HG02938 (cell line): ENCODE data around the gene IFRD2.

ENCODE experiments used
- ATAC-seq: cut with Tn5 transposase; IDR thresholded peaks from one replicate; pipeline ENCODE4 v1.9.1; 2021; ENCODE audit warnings: mild to moderate bottlenecking, moderate library complexity; ENCODE audit not compliant: unreplicated experiment

Gene IFRD2, protein sequence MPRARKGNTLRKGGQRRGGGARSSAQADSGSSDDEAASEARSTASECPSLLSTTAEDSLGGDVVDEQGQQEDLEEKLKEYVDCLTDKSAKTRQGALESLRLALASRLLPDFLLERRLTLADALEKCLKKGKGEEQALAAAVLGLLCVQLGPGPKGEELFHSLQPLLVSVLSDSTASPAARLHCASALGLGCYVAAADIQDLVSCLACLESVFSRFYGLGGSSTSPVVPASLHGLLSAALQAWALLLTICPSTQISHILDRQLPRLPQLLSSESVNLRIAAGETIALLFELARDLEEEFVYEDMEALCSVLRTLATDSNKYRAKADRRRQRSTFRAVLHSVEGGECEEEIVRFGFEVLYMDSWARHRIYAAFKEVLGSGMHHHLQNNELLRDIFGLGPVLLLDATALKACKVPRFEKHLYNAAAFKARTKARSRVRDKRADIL

DNA sequence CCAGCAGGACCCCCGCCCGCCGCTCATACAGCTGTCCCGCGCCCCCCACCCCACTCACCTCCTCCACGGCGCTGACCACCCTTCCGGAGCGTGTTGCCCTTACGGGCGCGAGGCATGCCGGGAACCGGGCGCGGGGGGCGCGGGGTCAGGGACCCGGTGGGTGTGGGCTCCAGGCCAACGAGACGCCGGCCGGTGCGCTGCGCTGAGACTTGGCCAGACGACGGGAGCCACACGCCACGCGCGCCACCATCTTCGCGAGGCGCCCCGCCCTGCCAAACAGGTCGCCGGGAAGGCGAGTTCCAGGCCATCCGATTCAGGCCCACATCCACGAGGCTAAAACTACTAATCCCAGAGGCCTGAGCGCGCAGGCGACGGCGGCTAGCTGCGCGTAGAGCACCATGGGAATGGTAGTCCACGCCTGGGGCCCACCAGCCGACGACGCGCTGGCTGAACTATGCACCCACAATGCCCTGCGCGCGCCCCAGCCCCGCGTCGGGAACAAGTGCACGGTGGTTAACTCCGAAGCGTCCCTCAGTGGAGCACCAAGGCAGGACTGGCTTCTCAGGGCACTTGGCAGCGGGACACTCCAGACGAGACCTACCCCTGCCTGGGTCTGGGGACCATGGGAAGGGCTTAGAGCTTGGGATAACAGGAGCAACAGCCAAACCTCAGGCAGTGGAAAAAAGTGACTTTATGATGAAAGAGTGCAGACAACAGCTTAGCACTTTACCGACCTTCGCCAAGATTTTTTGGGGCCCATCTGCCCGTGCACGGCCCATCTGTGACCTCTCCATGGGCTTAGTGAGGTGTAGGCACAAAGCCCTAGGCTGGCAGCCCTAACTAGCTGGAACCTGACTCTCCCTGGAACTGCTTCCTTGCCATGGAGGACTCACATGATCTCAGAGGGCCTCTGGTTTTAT lies at the start of gene IFRD2:
IFRD2 (minus strand) TSS at position 271 of the 920 bp plus-strand sequence; CDS start at position 116, 155 bp downstream.
- peak; percentile 93 for ATAC-seq

- ATAC-seq: no peak
These were observed 49.3 kb upstream of the IFRD2 start for GRCh38 chr3:50341537-50341936.

- no peak for ATAC-seq
These were observed 48.5 kb upstream of the IFRD2 start, which contains the start of gene RASSF1 for GRCh38 chr3:50340448-50341329. Gene RASSF1 (minus strand): TSS chr3:50340836. CDS start chr3:50340805, 31 bp downstream.

DNA sequence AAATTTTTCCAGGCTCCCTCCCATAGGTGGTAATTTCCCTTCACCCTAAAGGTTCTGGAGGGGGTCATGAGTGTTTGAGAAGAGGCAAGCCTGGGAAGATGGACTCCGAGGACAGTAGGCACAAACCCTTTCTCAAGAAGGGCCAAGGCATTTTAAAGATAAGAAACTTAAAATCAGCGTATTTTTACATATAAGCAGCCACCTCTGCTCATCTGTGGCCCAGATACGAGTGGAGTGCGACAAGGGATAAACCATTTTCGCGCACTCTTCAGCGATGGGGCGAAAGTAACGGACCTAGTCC lies 47.9 kb upstream of the IFRD2 start:
- no peak for ATAC-seq

- ATAC-seq: no peak
These were observed 47.4 kb upstream of the IFRD2 start for GRCh38 chr3:50339485-50340146.

DNA sequence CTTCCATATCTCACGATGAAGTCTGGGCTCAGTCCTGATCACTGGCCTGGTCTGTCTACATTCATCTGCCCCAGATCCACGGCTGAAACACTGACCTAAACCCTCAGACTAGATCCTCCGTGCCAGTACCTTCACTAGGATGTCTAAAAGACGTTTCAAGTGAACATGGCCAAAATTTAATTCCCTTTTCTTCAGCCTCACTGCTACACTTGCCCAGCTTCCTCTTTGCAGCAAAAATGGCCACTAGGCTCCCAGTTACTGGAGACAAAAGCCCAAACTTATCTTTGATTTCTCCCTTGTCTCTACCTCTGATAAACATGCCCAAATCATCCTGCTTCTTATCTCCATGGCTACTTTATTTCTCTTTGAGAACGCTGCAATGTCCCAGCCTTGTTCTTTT lies 46.7 kb upstream of the IFRD2 start:
- ATAC-seq: no peak

- peak; percentile 68 for ATAC-seq
These were observed 45.1 kb upstream of the IFRD2 start for GRCh38 chr3:50337175-50337861.

- ATAC-seq: peak; percentile 14
These were observed 44.4 kb upstream of the IFRD2 start for GRCh38 chr3:50336452-50337174.

DNA sequence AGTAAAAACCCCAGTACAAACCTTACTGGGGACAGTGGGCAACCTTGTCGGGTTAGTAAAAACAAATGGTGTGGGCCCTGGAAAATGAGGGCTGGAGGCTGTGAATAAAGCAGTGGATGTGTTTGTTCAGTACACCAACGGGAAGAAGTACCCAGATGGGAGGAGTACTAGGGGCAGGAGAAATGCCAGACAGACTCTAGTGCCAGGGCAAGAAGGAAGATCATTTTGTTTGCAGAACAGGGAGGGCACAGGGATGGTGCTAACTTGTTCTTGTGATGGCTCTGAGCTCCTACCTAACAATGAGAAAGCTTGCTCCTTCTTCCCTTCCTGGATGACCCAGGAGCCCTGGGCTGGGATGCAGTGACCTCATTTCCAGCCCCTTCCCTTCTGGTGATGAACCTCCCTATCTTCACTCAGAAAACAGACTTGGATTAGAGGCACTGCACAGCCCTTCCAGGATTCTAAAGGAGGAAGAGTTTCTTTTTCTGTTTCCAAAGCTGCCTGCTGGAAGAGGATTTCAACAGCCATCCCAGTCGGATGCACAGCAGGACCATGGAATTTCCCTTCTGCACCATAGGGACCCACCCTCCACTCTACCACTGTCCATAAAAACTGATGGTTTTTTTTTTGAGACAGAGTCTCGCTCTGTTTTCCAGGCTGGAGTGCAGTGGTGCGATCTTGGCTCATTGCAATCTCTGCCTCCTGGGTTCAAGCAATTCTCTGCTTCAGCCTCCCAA lies 42.3 kb upstream of the IFRD2 start:
- ATAC-seq: no peak

GRCh38 chr3:50333744-50334328 lies 41.6 kb upstream of the IFRD2 start:
- ATAC-seq: no peak

GRCh38 chr3:50331364-50331907 lies 39.2 kb upstream of the IFRD2 start:
- no peak for ATAC-seq

DNA sequence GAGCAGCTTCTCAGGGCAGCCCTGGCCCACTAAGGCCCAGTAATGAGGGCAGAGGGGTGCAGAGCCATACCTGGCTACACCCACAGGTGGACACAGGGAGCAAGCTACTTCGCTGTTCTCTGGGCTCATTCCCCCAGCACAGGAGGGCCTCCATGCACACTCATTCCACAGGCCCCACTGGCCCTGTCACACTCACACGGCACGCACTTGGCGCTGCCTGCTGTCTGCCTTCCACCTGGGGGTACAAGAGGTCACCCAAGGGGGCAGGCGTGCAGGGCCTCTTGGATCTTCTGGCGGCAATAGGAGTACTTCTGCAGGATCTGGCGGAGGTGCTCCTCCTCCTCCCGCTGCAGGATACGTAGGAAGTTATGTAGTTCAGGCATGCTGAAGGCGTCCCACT lies 38.1 kb upstream of the IFRD2 start:
- no peak for ATAC-seq

- ATAC-seq: peak; percentile 86
These were observed 35.9 kb upstream of the IFRD2 start, which contains the start of gene TUSC2 for GRCh38 chr3:50327943-50328691. Gene TUSC2 (minus strand): TSS chr3:50328223. CDS start chr3:50328099, 124 bp downstream.

GRCh38 chr3:50327129-50327528 lies 34.9 kb upstream of the IFRD2 start:
- ATAC-seq: no peak

DNA sequence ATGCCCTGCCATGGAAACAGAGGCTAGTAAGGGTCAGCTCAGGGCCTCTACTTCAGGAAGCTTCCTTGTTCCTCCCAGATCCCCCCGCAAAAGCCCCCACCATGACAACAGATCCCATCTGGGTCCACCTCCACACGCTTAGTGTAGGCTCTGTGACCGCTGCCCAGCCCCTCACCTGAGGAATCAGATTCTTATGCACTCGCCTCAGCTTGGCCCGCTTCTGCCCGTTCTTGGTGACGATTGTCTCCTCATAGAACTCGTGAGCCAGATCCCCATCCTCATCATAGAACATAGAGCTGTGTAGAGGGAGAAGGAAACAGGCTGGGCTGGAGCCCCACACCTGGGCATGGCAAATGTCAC lies 33.9 kb upstream of the IFRD2 start:
- no peak for ATAC-seq

DNA sequence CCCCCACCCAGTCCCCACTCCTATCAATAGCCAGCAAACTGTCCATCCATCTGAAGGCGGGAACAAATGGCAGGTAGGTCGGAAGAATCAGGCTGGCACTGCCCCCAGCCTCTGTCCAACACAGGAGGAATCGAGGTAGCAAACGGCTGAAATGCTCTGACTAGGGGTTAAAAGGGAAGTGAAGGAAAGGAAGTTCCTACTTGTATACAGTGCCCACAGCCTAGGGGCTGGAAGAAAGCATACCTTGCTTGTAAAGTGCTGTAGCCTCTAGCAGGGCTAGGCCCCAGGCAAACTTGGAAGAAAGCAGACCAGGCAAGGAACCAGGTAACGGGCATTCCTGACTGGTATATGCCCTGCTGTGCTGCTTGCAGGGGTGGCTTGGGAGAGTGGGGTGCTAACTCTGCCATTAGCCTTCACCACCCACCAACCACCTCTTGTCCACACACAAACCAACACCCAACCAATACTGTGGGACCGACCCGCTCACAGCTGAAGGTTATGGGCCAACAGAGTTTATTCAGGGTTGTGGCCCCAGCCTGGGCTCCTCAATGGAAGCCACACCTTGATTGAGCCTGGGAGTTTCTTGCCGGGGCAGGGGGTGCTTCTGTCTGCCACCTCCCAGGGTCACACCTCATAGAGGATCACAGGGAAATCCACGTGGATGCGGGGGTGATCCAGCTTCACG lies 33.4 kb upstream of the IFRD2 start:
- ATAC-seq: no peak
